SK-N-MC (cell line): ENCODE measurements around the gene ESYT1.

Source experiments
- EZH2 ChIP-seq: fragments of 200-600 bp; sonication (generic); IDR thresholded peaks from one replicate; pipeline ENCODE4 v1.6.1; 2017; ENCODE audit warnings: antibody characterized with exemption
- FOXP2 ChIP-seq: optimal IDR thresholded peaks from 2 replicates; pipeline ENCODE3; 2011; ENCODE audit warnings: mild to moderate bottlenecking, moderate library complexity; ENCODE audit not compliant: insufficient read depth; ENCODE audit errors: extremely low read length, control extremely low read depth
- POLR2AphosphoS5 ChIP-seq: IDR thresholded peaks from 2 replicates; pipeline ENCODE4 v1.6.1; 2012; ENCODE audit warnings: mild to moderate bottlenecking, low read depth, low read length, borderline replicate concordance

- TF ChIP-seq EZH2 (no peak), POLR2AphosphoS5 (no peak), FOXP2 (no peak)
Observed at GRCh38 chr12:56141946-56142784, 14.1 kb downstream of the ESYT1 start.
